GM03348 (cell line): ENCODE measurements around the gene NUTM2F.
"Not testable (repeated sequence)": the region's sequence is repeated elsewhere in the genome, so short reads cannot be mapped to it uniquely, and the experiment has no call there.

ENCODE experiments used
- DNase-seq: peaks from one replicate; pipeline ENCODE4 v3.0.0; 2012; ENCODE audit warnings: low spot score

Gene NUTM2F

DNA sequence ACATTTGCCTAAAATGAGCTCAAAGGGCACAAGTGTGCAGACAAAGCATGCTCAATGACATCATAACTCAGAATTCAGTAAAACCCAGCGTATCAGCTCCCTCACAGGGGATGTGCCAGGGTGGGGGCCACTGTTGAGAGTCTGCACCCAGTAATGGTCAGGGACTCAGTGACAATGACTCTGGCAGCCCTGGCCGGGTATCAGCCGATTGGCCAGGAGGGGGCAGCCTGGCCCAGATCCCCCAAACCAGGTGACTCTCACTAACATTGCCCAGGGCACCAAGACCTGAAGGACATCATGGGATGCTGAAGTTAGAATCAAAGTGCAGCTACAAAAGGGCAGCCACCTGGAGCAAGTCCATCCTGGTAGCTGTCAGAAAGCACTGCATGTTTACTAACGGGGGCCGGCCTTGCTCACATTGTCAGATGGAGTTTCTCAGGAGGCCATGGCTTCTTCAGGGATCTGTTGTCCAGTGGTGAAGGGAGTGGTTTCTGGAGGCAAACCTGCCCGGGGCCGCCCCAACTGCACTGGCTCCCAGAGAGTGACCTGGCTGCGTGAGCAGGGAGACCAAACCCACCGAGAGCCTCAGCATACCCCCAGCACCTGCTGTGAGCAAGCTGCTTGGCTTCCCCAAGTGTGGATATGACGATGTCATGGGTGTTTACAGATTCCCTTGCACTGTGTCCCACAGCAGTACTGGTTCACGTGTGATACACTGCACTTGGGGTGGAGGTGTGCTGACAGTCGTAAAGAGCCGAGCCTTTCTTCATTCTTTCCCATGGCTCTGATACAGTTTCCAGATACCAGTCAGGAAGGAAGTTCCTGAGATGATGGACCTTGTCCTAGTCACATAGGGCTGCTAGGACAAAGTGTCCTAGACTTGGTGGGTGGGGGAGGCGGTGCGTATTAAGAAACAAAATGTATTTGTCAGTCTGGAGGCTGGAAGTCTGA is 13.1 kb downstream of the NUTM2F start:
- DNase-seq, result not testable (repeated sequence)

- no peak for DNase-seq
Measured at GRCh38 chr9:94303321-94303720, 25.1 kb downstream of the NUTM2F start.

DNA sequence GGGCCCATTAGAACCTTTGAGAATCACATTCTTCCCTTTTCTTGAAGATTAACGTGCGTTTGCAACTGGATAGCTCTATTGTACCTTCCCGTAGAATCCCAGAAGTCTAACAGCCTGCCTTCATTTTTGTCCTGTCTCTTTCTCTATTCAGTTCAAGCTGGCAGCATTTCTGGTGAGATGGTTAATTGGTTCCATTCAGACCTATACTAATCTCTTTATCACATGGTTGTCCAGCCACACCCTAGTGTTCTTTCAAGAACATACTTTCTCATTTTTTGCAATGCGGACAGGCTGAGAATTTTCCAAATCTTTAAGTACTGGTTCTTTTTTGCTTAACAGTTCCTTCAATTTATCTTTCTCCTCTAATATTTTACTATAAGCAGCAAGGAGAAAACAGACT is 26.0 kb downstream of the NUTM2F start:
- no peak for DNase-seq

- DNase-seq, result no peak
Measured at GRCh38 chr9:94301583-94301982, 26.9 kb downstream of the NUTM2F start.

GRCh38 chr9:94300470-94301301 is 27.8 kb downstream of the NUTM2F start:
- DNase-seq, result no peak

DNA sequence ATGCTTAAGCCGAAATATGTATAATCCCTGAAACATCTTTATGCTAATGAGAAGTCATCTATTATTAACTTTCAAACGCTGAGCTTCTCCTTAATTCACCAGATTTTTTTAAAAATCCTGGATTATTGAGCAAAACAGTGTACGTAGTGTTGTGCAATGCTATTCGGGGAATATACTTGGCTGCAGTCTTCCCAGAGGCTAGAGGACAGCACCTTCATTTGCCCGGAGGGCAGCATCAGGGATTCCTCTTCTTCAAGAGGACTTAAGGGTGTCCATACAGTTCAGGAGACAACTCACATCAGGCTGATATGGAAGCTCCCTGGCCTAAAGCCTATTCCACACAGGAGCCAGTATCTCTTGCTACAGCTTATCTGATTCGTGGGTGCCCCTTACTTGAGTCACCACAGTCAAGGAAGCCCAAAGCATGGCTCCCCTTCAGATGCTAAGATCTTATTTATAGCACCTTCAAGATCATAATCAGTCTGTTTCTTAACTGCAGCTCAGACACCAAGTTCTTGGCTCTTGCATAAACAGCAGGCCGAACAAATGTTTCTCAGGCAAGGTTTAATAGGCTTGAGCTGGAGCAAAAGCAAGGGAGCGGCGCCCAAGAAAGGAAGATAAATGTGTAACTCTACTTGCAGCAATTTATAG is 29.4 kb downstream of the NUTM2F start:
- no peak for DNase-seq

DNA sequence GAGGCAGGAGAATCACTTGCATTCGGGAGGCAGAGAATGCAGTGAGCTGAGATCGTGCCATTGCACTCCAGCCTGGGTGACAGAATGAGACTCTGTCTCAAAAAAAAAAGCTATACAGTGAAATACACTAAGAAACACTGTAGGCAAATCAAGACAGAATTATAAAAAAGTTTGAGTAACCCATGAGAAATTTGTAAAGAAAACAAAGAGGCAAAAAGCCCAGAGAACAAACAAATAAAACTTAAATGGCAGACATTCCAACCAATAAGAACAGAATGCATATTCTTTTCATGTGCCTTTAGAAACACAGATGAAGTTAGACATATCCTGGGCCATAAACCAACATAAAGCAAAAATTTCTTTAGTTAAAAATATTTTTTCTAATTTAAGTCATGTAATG is 38.8 kb downstream of the NUTM2F start:
- DNase-seq, result no peak

GRCh38 chr9:94287877-94288513 is 40.4 kb downstream of the NUTM2F start:
- DNase-seq, result no peak

GRCh38 chr9:94286116-94286515 is 42.3 kb downstream of the NUTM2F start:
- no peak for DNase-seq

- no peak for DNase-seq
Measured at GRCh38 chr9:94281101-94281500, 47.3 kb downstream of the NUTM2F start.

DNA sequence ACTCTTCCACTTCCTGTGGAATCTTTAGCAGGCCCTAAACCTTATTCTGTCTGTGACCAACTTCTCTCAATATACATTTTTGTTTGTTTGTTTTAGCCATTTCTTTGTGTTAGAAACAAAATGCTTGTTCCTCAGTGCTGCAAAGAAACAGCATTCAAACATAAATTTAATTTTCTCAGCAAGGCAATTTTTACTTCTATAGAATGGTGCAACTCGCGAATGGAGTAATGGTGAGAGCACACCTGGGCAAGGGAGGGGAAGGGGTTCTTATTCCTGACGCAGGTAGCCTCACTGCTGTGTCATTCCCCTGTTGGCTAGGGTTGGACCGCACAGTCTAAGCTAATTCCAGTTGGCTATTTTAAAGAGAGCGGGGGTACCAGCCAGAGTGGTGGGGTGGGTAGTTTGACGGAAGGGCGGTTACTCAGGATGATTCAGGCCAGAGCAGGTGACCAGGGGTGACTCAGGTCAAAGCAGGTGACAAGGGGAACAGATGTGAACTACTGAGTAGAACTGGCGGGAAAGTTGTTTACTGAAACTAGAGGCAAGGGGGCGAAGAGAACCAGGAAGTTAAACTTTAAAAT is 47.9 kb downstream of the NUTM2F start:
- no peak for DNase-seq

DNA sequence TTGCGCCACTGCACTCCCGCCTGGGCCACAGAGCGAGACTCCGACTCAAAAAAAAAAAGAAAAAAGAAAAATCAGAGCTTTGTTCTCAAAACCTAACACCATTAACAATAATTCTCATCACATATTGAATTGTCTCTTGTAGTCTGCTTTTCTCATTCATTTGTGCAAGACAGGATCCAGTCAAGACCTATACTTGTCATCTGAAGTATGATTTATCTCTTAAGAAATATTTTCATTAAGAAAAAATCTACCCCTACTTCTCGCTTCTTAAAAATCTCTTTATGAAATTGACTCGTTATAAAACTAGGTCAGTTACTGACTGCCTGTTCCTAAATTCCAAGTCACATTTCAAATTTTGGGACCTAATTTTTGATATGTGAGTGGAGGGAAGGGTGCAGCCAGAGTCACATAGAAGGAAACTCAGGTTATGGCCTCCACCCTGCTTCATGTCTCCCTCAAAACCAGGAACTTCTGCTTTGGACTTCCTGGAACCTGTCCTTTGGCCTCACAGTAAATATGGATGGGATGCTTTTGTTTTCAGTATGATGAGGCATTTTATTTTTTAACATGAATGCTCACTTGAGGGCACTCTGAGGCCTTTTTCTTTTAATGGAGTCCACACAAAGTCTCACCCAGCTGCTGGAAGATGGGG is 50.4 kb downstream of the NUTM2F start:
- no peak for DNase-seq

GRCh38 chr9:94277029-94277428 is 51.4 kb downstream of the NUTM2F start:
- not testable (repeated sequence) for DNase-seq

- DNase-seq, result no peak
Measured at GRCh38 chr9:94270009-94270408, 58.4 kb downstream of the NUTM2F start.

- DNase-seq, result no peak
Measured at GRCh38 chr9:94269264-94269663, 59.2 kb downstream of the NUTM2F start.
